ENCODE results near the gene POMZP3. TPM values are rescaled to one million over a fixed set of nuclear protein-coding genes. Genes with fewer than 3 reads are reported as not detected.
A peak's percentile ranks its signal among the peaks of the same experiment; 100 is the strongest.
"Not testable (repeated sequence)": the region's sequence is repeated elsewhere in the genome, so short reads cannot be mapped to it uniquely, and the experiment has no call there.

POMZP3 gene
- total RNA-seq, result 0.85 and 2.8 TPM in 2 replicates

GRCh38 chr7:76626989-76627642 lies at the start of gene POMZP3:
POMZP3 (minus strand) TSS chr7:76627279; CDS start chr7:76626064, 1,215 bp downstream.
- peak; percentile 2 for DNase-seq (ENCODE audit: low read depth)

GRCh38 chr7:76675783-76676182 lies 48.7 kb upstream of the POMZP3 start:
- DNase-seq (ENCODE audit: low read depth), result not testable (repeated sequence)

- DNase-seq (ENCODE audit: low read depth), result not testable (repeated sequence)
Observed at GRCh38 chr7:76673346-76673745, 46.3 kb upstream of the POMZP3 start.

- not testable (repeated sequence) for DNase-seq (ENCODE audit: low read depth)
Observed at GRCh38 chr7:76659212-76659611, 32.1 kb upstream of the POMZP3 start.

GRCh38 chr7:76656425-76656824 lies 29.3 kb upstream of the POMZP3 start:
- not testable (repeated sequence) for DNase-seq (ENCODE audit: low read depth)

- not testable (repeated sequence) for DNase-seq (ENCODE audit: low read depth)
Observed at GRCh38 chr7:76642620-76643019, 15.5 kb upstream of the POMZP3 start.

- DNase-seq (ENCODE audit: low read depth), result not testable (repeated sequence)
Observed at GRCh38 chr7:76637061-76637691, 10.1 kb upstream of the POMZP3 start.

GRCh38 chr7:76626581-76626980 lies 498 bp downstream of the POMZP3 start:
- DNase-seq (ENCODE audit: low read depth), result not testable (repeated sequence)

GRCh38 chr7:76619439-76620190 lies 7.5 kb downstream of the POMZP3 start:
- not testable (repeated sequence) for DNase-seq (ENCODE audit: low read depth)

GRCh38 chr7:76613783-76614182 lies 13.3 kb downstream of the POMZP3 start:
- DNase-seq (ENCODE audit: low read depth), result not testable (repeated sequence)

- not testable (repeated sequence) for DNase-seq (ENCODE audit: low read depth)
Observed at GRCh38 chr7:76612232-76612631, 14.8 kb downstream of the POMZP3 start.

- DNase-seq (ENCODE audit: low read depth), result not testable (repeated sequence)
Observed at GRCh38 chr7:76609864-76610263, 17.2 kb downstream of the POMZP3 start.

- DNase-seq (ENCODE audit: low read depth), result not testable (repeated sequence)
Observed at GRCh38 chr7:76608469-76608868, 18.6 kb downstream of the POMZP3 start.

GRCh38 chr7:76606027-76606426 lies 21.1 kb downstream of the POMZP3 start:
- DNase-seq (ENCODE audit: low read depth), result peak; percentile 89

GRCh38 chr7:76600650-76601049 lies 26.4 kb downstream of the POMZP3 start:
- DNase-seq (ENCODE audit: low read depth), result not testable (repeated sequence)

GRCh38 chr7:76600116-76600482 lies 27.0 kb downstream of the POMZP3 start:
- peak; percentile 14 for DNase-seq (ENCODE audit: low read depth)

- DNase-seq (ENCODE audit: low read depth), result not testable (repeated sequence)
Observed at GRCh38 chr7:76598590-76599264, 28.4 kb downstream of the POMZP3 start.

GRCh38 chr7:76597288-76597687 lies 29.8 kb downstream of the POMZP3 start:
- DNase-seq (ENCODE audit: low read depth), result not testable (repeated sequence)

GRCh38 chr7:76592694-76593093 lies 34.4 kb downstream of the POMZP3 start:
- not testable (repeated sequence) for DNase-seq (ENCODE audit: low read depth)

GRCh38 chr7:76591602-76592304 lies 35.3 kb downstream of the POMZP3 start:
- DNase-seq (ENCODE audit: low read depth), result peak; percentile 48

- not testable (repeated sequence) for DNase-seq (ENCODE audit: low read depth)
Observed at GRCh38 chr7:76591033-76591432, 36.0 kb downstream of the POMZP3 start.

Measured in renal cortical epithelial cell (primary cell).